GM21526 (cell line): Measurements from ENCODE around the gene TENT5C.
A peak's percentile ranks its signal among the peaks of the same experiment; 100 is the strongest.

Experiments used
- ATAC-seq: cut with Tn5 transposase; IDR thresholded peaks from one replicate; pipeline ENCODE4 v1.9.1; 2021; ENCODE audit warnings: moderate library complexity; ENCODE audit not compliant: unreplicated experiment, low FRiP score

Gene TENT5C

GRCh38 chr1:117652421-117652820, 46.6 kb downstream of the TENT5C start:
- ATAC-seq: no peak

- ATAC-seq: no peak
Observed at GRCh38 chr1:117653195-117653594, 47.3 kb downstream of the TENT5C start.

GRCh38 chr1:117653732-117654492, 48.1 kb downstream of the TENT5C start:
- peak; percentile 16 for ATAC-seq

- ATAC-seq: peak; percentile 65
Observed at GRCh38 chr1:117654493-117655219, 48.8 kb downstream of the TENT5C start.

GRCh38 chr1:117655220-117655577, 49.4 kb downstream of the TENT5C start:
- no peak for ATAC-seq

GRCh38 chr1:117656202-117656641, 50.4 kb downstream of the TENT5C start:
- ATAC-seq: peak; percentile 46

GRCh38 chr1:117657031-117657430, 51.2 kb downstream of the TENT5C start:
- ATAC-seq: no peak

- ATAC-seq: no peak
Observed at GRCh38 chr1:117657949-117658660, 52.3 kb downstream of the TENT5C start.

GRCh38 chr1:117658676-117659075, 52.8 kb downstream of the TENT5C start:
- peak; percentile 27 for ATAC-seq

- no peak for ATAC-seq
Observed at GRCh38 chr1:117659550-117660270, 53.9 kb downstream of the TENT5C start.

GRCh38 chr1:117660271-117660965, 54.6 kb downstream of the TENT5C start:
- no peak for ATAC-seq

- no peak for ATAC-seq
Observed at GRCh38 chr1:117661027-117661426, 55.2 kb downstream of the TENT5C start.

- ATAC-seq: no peak
Observed at GRCh38 chr1:117662667-117663066, 56.8 kb downstream of the TENT5C start.

GRCh38 chr1:117663156-117663902, 57.5 kb downstream of the TENT5C start:
- no peak for ATAC-seq

GRCh38 chr1:117664314-117664713, 58.5 kb downstream of the TENT5C start:
- peak; percentile 94 for ATAC-seq

- no peak for ATAC-seq
Observed at GRCh38 chr1:117665556-117666270, 59.9 kb downstream of the TENT5C start.

GRCh38 chr1:117669572-117669971, 63.7 kb downstream of the TENT5C start:
- ATAC-seq: no peak

- ATAC-seq: no peak
Observed at GRCh38 chr1:117670976-117671780, 65.3 kb downstream of the TENT5C start.
